GM18499 (cell line): ENCODE measurements around the gene HMOX1.
"Not testable (repeated sequence)": the region's sequence is repeated elsewhere in the genome, so short reads cannot be mapped to it uniquely, and the experiment has no call there.

Source experiments
- ATAC-seq: cut with Tn5 transposase; IDR thresholded peaks from one replicate; pipeline ENCODE4 v1.9.1; 2021; ENCODE audit warnings: moderate number of reproducible peaks; ENCODE audit not compliant: insufficient read depth, unreplicated experiment

The HMOX1 gene

GRCh38 chr22:35349704-35350538, 31.0 kb upstream of the HMOX1 start:
- no peak for ATAC-seq

- ATAC-seq, result peak; percentile 57
These were observed 30.1 kb upstream of the HMOX1 start for GRCh38 chr22:35350539-35351503.

- no peak for ATAC-seq
These were observed 28.4 kb upstream of the HMOX1 start for GRCh38 chr22:35352214-35353111.

- ATAC-seq, result no peak
These were observed 27.6 kb upstream of the HMOX1 start for GRCh38 chr22:35353318-35353717.

- no peak for ATAC-seq
These were observed 26.8 kb upstream of the HMOX1 start for GRCh38 chr22:35354068-35354467.

GRCh38 chr22:35357883-35358621, 22.8 kb upstream of the HMOX1 start:
- no peak for ATAC-seq

- no peak for ATAC-seq
These were observed 21.4 kb upstream of the HMOX1 start for GRCh38 chr22:35359380-35360065.

- no peak for ATAC-seq
These were observed 19.8 kb upstream of the HMOX1 start for GRCh38 chr22:35361001-35361558.

- no peak for ATAC-seq
These were observed 17.3 kb upstream of the HMOX1 start for GRCh38 chr22:35363566-35364086.

GRCh38 chr22:35364230-35364629, 16.7 kb upstream of the HMOX1 start:
- ATAC-seq, result not testable (repeated sequence)

- no peak for ATAC-seq
These were observed 13.5 kb upstream of the HMOX1 start for GRCh38 chr22:35367331-35367886.

GRCh38 chr22:35368386-35368785, 12.5 kb upstream of the HMOX1 start:
- ATAC-seq, result no peak

- ATAC-seq, result no peak
These were observed 10.9 kb upstream of the HMOX1 start for GRCh38 chr22:35369996-35370395.

- no peak for ATAC-seq
These were observed 7.1 kb upstream of the HMOX1 start for GRCh38 chr22:35373781-35374180.

- no peak for ATAC-seq
These were observed 5.9 kb upstream of the HMOX1 start for GRCh38 chr22:35375031-35375430.

GRCh38 chr22:35375526-35375925, 5.4 kb upstream of the HMOX1 start:
- no peak for ATAC-seq

GRCh38 chr22:35376728-35377472, 4.0 kb upstream of the HMOX1 start:
- peak; percentile 46 for ATAC-seq
